Occipital lobe (tissue), 2 donors: ENCODE data around the gene RAB25. TPM values are rescaled to one million over a fixed set of nuclear protein-coding genes. Genes with fewer than 3 reads are reported as not detected.
A peak's percentile ranks its signal among the peaks of the same experiment; 100 is the strongest.

ENCODE experiments used
- DNase-seq: peaks from one replicate; lab custom pipeline; 2025; lab: John Stamatoyannopoulos, UW
- total RNA-seq: library from RNA; depleted of rRNA; stranded (reverse); fragments of >200 nt; gene quantifications from one replicate; pipeline ENCODE4 v1.2.3, GENCODE V29; 2014

The RAB25 gene
- total RNA-seq, 1 donor from 2014 or later, result not detected

- DNase-seq, result no peak
Observed at GRCh38 chr1:156100205-156100995, 39.4 kb downstream of the RAB25 start.

- DNase-seq, result no peak
Observed at GRCh38 chr1:156101880-156102279, 40.9 kb downstream of the RAB25 start.

GRCh38 chr1:156102633-156103511, 41.9 kb downstream of the RAB25 start:
- DNase-seq, result no peak

- DNase-seq, result no peak
Observed at GRCh38 chr1:156103521-156103947, 42.6 kb downstream of the RAB25 start.

GRCh38 chr1:156104065-156104810, 43.3 kb downstream of the RAB25 start:
- no peak for DNase-seq

- DNase-seq, result no peak
Observed at GRCh38 chr1:156104861-156105832, 44.2 kb downstream of the RAB25 start.

- no peak for DNase-seq
Observed at GRCh38 chr1:156106624-156107488, 45.9 kb downstream of the RAB25 start.

GRCh38 chr1:156108057-156108456, 47.1 kb downstream of the RAB25 start:
- no peak for DNase-seq

- DNase-seq, result no peak
Observed at GRCh38 chr1:156108664-156109241, 47.8 kb downstream of the RAB25 start.

- DNase-seq, result no peak
Observed at GRCh38 chr1:156110252-156110651, 49.3 kb downstream of the RAB25 start.

GRCh38 chr1:156111355-156111962, 50.5 kb downstream of the RAB25 start:
- no peak for DNase-seq

- DNase-seq, result no peak
Observed at GRCh38 chr1:156112276-156113137, 51.5 kb downstream of the RAB25 start.

- DNase-seq, result no peak
Observed at GRCh38 chr1:156113282-156113950, 52.5 kb downstream of the RAB25 start.

- DNase-seq, result peak; percentile 84
Observed at GRCh38 chr1:156114101-156114918, 53.4 kb downstream of the RAB25 start, which contains the start of gene LMNA. Gene LMNA (plus strand): TSS chr1:156114711. CDS start chr1:156114919, 208 bp downstream.

GRCh38 chr1:156114919-156115513, 54.1 kb downstream of the RAB25 start:
- no peak for DNase-seq
